DMS53 treated with DMSO at 0.1 percent for 48 hours (cell line): ENCODE measurements around the gene IL27RA.

ENCODE experiments used
- DNase-seq: peaks from one replicate; lab custom pipeline; 2025; ENCODE audit not compliant: unreplicated experiment; lab: John Stamatoyannopoulos, UW

Gene IL27RA

GRCh38 chr19:14056741-14057356, 25.3 kb downstream of the IL27RA start:
- no peak for DNase-seq

DNA sequence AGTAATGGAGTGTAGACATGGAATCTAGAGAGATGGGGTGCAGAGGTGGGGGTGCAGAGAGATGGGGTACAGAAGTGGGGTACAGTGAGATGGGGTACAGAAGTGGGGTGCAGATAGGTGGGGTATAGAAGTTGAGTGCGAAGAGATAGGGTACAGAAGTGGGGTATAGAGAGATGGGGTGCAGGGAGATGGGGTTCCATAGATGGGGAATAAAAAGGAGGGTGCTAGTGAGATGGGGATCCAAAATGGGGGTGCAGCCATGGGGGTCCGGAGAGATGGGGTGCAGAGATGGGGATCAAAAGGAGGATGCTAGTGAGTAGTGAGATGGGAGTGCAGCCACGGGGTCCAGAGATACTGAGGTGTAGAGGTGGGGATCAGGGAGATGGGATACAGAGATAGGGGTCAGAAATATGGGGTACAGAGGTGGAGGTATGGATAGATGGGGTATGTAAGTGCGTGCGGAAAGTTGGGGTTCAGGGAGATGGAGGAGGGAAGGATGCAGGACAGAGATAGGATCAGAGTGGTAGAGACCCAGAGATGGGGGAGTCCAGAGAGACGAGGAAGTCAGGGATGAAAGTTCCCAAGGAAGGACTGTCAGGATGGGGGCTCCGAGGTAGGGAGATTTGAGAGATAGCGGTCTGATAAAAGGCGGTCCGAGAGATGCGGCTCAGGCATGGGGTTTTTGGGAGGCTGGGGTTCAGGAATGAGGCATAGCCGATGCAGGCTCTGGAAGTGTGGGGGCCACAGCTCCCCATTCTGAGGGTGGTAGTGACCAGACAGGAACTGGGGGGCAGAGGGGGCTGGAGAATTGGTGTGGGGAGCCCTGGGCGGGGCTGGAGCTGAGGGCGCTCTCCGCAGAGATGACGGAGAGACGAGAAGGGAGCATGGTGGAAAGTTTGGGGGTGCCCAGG, 26.9 kb downstream of the IL27RA start:
- no peak for DNase-seq

- DNase-seq: no peak
Measured at GRCh38 chr19:14059093-14059480, 27.5 kb downstream of the IL27RA start.

DNA sequence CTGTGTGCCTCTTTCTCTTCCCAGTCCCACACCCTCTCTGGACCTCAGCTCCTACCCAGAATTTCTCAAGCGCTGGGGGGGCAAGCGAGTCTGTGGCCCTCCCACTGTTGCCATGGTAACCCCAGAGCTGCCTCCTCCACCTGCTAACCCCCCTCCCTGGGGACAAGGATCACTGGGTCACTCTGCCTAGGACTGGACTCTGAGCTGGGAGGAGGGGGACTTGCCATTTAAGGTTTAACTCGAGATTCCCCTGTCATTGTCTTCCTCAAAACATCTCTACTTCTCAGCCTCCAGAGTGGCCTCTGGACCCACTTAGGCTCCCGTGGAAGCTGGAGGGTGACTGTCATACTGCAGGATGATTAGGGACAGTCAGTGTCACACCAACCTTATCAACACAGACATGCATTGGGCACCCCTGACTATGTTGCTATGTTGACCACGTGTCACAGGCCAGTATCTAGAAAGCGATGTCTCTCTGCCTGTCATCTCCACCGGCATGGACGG, 28.1 kb downstream of the IL27RA start:
- DNase-seq: no peak

DNA sequence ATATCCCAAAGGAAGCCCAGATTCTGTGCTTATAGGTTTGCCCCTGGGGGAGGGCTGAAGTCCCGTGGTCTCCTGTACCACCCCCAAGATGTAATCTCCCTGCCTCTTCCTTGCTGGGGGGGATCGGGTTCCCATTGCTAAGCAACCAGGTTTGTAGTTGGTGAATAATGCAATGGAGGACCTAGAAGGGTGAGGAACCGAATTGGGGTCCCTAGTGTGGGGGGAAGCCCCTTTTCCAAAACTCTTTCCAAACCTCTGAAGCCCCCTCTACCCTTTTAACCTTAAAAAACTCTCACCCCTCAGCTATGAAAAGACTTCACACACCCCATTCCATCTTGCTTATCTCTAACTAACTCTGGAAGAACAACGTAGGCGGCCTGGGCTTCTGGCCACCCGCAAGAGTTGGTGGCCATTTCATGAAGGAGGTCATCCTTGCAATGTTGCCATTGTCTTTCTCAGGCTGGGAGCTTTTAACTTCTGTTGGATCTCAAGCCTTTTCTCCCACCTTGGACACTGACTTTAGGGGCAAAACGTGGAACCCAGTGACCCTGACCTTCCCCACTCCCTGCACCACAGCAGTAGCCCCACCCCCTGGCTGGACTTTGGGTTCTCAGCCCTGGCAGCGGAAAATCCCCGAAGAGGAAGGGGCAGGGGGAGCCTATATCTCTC, 29.7 kb downstream of the IL27RA start:
- no peak for DNase-seq

DNA sequence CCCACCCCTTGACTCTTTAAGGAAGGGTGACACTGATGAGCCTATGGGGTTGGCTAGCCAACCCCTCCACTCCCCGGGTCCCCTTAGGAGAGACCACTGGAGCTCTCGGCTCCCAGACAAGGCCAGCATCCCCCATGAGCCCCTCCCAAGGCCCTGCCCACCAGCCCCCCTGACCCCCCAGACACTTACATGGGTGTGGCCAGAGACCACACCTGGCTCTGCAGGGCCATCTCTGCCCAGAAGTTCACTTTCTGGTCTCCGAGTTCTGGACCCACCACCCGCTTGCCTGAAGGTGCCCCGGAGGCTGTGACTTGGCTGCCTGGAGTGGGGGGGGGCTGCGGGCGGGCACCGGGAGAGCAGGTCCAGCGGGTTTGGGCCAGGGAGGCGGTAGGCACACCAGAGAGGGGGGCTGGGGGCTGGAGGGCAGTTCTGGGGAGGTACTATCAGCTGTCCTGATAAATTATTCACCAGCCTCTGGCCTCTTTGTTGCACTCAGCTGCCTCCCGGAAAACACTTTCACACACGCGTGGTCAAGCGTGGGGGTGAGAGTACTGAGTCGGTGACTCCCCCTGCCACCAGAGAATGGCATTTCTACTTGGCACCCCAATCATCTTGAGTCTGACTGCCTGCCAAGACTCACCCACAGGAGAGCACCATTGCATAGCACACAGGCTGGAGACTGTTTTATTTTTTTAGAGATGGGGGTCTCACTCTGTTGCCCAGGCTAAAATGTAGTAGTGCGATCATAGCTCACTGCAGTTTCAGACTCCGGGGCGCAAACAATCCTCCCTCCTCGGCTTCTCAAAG, 30.4 kb downstream of the IL27RA start, which contains the start of gene PALM3:
Gene PALM3, minus strand, starts transcription at position 326 of the 807 bp plus-strand sequence. Its CDS starts 96 bp downstream, at position 230.
- no peak for DNase-seq

GRCh38 chr19:14062558-14062855, 30.9 kb downstream of the IL27RA start:
- DNase-seq: no peak

- DNase-seq: no peak
Measured at GRCh38 chr19:14063105-14063504, 31.5 kb downstream of the IL27RA start.

DNA sequence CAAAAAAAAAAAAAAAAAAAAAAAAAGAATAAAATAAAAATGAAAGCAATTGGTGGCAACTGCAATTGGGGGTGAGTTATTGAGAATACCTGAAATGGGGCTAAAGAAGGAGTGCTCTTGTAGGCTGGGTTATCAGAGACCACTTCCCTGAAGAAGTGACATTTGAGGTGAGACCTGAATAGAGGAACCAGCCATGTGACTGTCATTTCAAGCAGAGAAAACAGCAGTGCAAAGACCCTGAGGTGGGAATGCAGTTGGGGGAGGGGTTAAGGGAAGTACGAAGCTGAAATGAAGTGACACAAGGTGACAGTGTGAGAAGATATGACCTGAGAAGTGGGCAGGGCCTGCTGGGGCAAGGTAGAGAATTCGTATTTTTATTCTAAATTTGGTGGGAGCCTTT, 34.6 kb downstream of the IL27RA start:
- DNase-seq: no peak

DNA sequence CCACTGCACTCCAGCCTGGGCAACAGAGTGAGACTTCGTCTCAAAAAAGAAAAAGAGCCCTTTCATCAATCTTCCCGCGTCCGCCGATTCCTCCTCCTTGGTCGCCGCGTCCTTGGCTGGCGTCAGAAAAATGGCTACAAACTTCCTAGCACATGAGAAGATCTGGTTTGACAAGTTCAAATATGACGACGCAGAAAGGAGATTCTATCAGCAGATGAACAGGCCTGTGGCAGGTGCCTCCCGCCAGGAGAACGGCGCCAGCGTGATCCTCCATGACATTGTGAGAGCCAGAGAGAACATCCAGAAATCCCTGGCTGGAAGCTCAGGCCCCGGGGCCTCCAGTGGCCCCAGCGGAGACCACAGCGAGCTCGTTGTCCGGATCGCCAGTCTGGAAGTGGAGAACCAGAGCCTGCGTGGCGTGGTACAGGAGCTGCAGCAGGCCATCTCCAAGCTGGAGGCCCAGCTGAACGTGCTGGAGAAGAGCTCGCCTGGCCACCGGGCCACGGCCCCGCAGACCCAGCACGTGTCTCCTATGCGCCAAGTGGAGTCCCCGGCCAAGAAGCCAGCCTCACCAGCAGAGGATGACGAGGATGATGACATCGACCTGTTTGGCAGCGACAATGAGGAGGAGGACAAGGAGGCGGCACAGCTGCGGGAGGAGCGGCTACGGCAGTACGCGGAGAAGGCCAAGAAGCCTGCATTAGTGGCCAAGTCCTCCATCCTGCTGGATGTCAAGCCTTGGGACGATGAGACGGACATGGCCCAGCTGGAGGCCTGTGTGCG, 38.9 kb downstream of the IL27RA start:
- no peak for DNase-seq

DNA sequence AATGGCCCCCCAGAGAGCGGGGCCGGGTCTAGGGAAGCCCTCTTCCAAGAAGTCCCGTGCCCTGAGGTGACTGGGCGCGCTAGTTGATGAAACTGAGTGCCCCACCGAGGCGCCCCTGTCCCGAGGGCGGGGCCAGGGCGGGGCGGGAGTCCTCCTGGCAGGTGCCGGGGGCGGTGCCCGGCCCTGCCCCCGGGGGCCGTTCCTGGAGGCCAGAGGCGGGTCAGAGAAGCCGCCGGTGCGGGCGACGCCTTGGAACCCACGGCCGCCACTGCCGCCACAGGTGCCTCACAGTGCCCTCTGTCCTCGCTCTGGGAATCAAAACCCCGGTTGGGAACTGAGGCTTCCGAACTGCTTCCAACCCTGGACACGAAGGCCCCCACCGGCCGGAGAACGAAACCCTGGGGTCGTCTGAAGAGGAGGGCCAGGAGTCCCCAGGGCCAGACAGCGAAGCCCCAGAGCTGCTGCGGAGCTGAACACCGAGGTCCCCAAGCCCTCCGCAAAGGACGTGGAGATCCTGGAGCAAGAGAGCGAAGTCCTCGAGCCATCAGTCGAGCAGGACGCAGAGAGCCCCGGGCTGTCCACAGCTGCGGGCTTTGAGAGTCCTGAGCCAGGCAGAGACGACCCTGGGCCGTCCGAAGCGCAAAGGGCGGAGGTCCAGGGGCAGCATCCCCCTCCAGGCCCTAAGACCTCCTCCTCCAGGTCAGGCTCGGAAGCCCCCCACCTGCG, 41.1 kb downstream of the IL27RA start, which contains the start of gene MISP3:
Gene MISP3, plus strand, starts transcription at position 252 of the 726 bp plus-strand sequence. CDS start 524 bp downstream, outside the sequence.
- peak; percentile 46 for DNase-seq

- peak; percentile 34 for DNase-seq
Measured at GRCh38 chr19:14073261-14073924, 41.8 kb downstream of the IL27RA start.

GRCh38 chr19:14073925-14074838, 42.6 kb downstream of the IL27RA start:
- no peak for DNase-seq

- DNase-seq: no peak
Measured at GRCh38 chr19:14078411-14078810, 46.8 kb downstream of the IL27RA start.

GRCh38 chr19:14080887-14081796, 49.6 kb downstream of the IL27RA start:
- DNase-seq: peak; percentile 95

DNA sequence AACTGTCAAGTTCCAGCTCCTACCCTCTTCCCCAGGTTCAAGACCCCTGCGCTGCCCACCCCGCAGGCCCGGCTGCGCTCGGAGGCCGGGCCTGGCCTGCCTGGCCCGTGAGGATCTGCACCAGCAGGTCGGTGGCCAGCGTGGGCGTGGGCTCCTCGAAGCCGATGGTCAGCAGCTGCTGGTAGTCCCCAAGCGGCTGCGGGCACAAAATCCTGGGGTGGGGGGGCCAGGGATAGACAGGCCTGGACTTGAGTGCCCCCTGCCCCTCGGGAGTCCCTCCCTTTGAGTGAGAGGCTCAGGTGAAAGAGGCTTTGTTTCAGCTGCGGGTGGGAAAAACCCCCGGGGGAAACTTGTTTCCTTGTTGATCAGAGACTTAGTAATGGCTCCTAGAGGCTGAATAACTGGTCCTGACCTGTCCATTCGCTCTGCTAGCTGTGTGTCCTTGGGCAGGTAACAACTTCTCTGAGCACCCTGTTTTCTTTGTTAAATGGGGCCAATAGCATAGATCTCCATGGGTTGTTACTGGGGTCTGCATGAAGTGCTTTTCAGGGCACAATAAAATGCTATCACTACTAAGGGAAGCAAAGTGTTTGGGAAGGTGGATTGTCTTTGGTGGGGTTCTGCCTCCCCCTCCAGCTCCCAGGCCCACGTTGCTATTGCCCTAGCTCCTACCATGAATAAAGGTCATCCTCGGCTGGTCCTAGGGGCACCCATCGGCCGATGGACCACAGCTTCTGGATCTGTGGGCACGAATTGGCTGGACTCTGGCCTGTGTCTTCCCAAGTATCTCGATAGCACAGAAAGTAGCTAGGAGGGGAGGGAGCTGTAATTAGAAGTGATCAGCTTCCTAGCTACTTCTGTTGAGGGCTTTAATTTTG, 50.5 kb downstream of the IL27RA start:
- DNase-seq: no peak
